SKM-1 treated with dmso at 0.1 percent for 144 hours (cell line): ENCODE data around the gene LARP6.
A peak's percentile ranks its signal among the peaks of the same experiment; 100 is the strongest.
"Not testable (repeated sequence)": the region's sequence is repeated elsewhere in the genome, so short reads cannot be mapped to it uniquely, and the experiment has no call there.

ENCODE experiments used
- DNase-seq: peaks from one replicate; lab custom pipeline; 2025; ENCODE audit not compliant: unreplicated experiment; lab: John Stamatoyannopoulos, UW

The LARP6 gene

GRCh38 chr15:70853973-70854665 is at the start of gene LARP6:
TSS of gene LARP6 (minus strand) at chr15:70854157. CDS start at chr15:70854088, 69 bp downstream.
- no peak for DNase-seq

GRCh38 chr15:70902107-70902506 is 48.1 kb upstream of the LARP6 start:
- DNase-seq, result no peak

GRCh38 chr15:70892912-70893560 is 39.1 kb upstream of the LARP6 start:
- peak; percentile 35 for DNase-seq

- peak; percentile 79 for DNase-seq
Observed at GRCh38 chr15:70892002-70892911, 38.3 kb upstream of the LARP6 start, which contains the start of the genes LRRC49 and THAP10. TSS of gene LRRC49 (plus strand) at chr15:70892826. CDS start at chr15:70892895, 69 bp downstream. TSS of gene THAP10 (minus strand) at chr15:70892433. CDS start at chr15:70892272, 161 bp downstream.

- no peak for DNase-seq
Observed at GRCh38 chr15:70882361-70882760, 28.4 kb upstream of the LARP6 start.

- no peak for DNase-seq
Observed at GRCh38 chr15:70880781-70881180, 26.8 kb upstream of the LARP6 start.

GRCh38 chr15:70879401-70879800 is 25.4 kb upstream of the LARP6 start:
- no peak for DNase-seq

GRCh38 chr15:70876683-70877082 is 22.7 kb upstream of the LARP6 start:
- no peak for DNase-seq

GRCh38 chr15:70876011-70876410 is 22.1 kb upstream of the LARP6 start:
- no peak for DNase-seq

- DNase-seq, result no peak
Observed at GRCh38 chr15:70875001-70875782, 21.2 kb upstream of the LARP6 start.

GRCh38 chr15:70873232-70874054 is 19.5 kb upstream of the LARP6 start:
- DNase-seq, result no peak

- DNase-seq, result not testable (repeated sequence)
Observed at GRCh38 chr15:70871490-70871889, 17.5 kb upstream of the LARP6 start.

- DNase-seq, result no peak
Observed at GRCh38 chr15:70870051-70870450, 16.1 kb upstream of the LARP6 start.

- DNase-seq, result no peak
Observed at GRCh38 chr15:70869346-70869745, 15.4 kb upstream of the LARP6 start.

- DNase-seq, result no peak
Observed at GRCh38 chr15:70867911-70868467, 14.0 kb upstream of the LARP6 start.

GRCh38 chr15:70866982-70867641 is 13.2 kb upstream of the LARP6 start:
- DNase-seq, result no peak

GRCh38 chr15:70863450-70864218 is 9.7 kb upstream of the LARP6 start:
- DNase-seq, result no peak

- DNase-seq, result no peak
Observed at GRCh38 chr15:70859998-70860397, 6.0 kb upstream of the LARP6 start.
